K562 treated with DMSO at 1 percent for 12 hours (cell line): ENCODE measurements around the gene ARID3A. TPM values are rescaled to one million over a fixed set of nuclear protein-coding genes. Genes with fewer than 3 reads are reported as not detected.

ENCODE experiments used
- total RNA-seq: library from RNA; unstranded; fragments of 300-600 nt; gene quantifications from 2 replicates; pipeline ENCODE4 v1.2.3, GENCODE V29; 2022; ENCODE audit not compliant: insufficient read depth

Gene ARID3A, protein sequence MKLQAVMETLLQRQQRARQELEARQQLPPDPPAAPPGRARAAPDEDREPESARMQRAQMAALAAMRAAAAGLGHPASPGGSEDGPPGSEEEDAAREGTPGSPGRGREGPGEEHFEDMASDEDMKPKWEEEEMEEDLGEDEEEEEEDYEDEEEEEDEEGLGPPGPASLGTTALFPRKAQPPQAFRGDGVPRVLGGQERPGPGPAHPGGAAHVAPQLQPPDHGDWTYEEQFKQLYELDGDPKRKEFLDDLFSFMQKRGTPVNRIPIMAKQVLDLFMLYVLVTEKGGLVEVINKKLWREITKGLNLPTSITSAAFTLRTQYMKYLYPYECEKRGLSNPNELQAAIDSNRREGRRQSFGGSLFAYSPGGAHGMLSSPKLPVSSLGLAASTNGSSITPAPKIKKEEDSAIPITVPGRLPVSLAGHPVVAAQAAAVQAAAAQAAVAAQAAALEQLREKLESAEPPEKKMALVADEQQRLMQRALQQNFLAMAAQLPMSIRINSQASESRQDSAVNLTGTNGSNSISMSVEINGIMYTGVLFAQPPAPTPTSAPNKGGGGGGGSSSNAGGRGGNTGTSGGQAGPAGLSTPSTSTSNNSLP
- 36.2 and 75.8 TPM in 2 replicates for total RNA-seq

DNA sequence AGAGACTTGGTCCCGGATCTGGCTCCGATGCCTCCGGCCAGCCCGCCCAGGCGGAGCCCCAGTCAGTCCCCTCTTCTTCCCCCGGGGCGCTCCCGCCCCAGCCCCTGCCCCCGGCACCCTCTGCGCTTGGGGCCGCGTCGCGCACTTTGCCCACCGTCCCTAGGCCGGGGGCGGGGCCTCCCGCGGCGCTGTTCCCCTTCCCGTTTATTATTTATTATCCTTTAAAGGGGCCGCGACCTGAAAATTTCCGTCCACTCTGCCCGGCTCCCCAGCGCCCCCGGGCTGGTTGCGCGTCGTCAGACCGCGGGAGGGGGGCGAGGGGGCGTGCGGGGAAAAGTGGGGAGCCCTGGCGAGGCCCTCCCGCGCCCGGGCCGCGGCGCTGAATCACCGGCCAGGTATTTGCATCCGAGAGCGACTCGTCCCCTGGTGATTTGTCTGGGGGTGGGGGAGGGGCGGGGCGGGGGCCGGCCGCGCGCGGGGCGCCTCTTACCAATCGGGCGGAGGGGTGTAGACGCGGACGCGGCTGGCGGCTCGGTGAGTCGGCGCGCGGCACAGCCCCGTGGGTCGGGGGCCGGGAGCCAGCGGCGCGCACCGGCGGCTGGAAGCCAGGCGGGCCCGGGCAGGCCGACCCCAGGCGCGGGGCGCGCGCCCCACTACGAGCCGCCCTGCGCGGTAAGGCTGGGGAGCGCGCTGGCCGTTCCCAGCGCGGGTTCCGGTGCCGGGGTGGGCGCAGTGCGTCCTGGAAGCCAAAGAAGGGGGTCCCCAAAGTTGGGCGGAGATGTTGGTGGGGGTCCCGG is at the start of gene ARID3A:
TSS of gene ARID3A (plus strand) at position 510 of the 797 bp plus-strand sequence. CDS start 3,494 bp downstream, outside the sequence.

DNA sequence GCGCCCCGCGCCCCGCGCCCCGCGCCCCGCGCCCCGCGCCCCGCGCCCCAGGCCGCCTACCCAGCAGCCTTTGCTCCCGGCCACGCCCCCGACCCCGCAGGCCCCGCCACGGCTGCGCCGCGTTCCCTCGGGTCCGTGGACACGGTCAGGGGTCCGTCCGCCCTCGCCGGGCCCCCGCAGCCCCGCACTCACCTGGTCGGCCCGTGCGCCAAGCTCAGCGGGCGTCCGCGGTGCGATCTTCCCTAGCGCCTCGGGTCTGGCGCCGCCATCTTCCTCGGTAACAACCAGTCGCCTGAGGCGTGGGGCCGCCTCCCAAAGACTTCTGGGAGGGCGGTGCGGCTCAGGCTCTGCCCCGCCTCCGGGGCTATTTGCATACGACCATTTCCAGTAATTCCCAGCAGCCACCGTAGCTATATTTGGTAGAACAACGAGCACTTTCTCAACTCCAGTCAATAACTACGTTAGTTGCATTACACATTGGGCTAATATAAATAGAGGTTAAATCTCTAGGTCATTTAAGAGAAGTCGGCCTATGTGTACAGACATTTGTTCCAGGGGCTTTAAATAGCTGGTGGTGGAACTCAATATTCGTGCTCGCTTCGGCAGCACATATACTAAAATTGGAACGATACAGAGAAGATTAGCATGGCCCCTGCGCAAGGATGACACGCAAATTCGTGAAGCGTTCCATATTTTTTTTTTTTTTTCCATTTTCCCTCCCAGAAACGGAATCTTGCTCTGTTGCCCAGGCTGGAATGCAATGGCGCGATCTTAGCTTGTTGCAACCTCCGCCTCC is 32.7 kb upstream of the ARID3A start, which contains the start of the genes MED16 and RNU6-9:
TSS of gene MED16 (minus strand) at position 294 of the 796 bp plus-strand sequence. CDS start 2,056 bp downstream, outside the sequence.
TSS of gene RNU6-9 (plus strand) at position 591 of the 796 bp plus-strand sequence.

DNA sequence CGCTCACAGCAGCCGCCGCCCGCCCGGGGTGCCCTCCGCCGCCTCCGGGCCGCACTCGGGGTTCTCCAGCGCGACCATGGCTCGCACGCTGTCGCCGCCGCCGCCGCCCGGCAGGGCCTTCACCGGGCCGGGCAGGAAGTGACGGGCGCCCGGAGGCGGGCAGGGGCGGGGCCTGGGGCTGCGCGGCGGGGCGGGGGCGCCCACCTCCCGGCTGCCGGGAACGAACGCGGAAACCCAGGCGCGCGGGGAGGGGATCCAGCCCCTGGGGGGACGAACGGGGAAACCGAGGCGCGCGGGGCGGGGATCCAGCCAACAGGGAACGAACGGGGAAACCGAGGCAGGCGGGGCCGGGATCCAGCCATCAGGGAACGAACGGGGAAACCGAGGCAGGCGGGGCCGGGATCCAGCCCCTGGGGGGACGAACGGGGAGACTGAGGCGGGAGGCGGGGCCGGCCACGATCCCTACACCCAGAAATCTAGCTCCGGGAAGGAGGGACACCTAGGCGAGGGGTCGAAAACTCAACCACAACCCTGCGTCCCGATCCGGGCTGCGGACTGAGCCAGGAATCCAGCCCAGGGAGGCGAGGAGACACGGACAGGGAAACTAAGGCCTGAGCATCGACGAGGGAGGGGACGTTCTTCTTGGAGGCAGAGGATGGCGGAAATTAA is 12.6 kb upstream of the ARID3A start, which contains the start of gene R3HDM4:
TSS of gene R3HDM4 (minus strand) at position 140 of the 669 bp plus-strand sequence. CDS start at position 78, 62 bp downstream.

DNA sequence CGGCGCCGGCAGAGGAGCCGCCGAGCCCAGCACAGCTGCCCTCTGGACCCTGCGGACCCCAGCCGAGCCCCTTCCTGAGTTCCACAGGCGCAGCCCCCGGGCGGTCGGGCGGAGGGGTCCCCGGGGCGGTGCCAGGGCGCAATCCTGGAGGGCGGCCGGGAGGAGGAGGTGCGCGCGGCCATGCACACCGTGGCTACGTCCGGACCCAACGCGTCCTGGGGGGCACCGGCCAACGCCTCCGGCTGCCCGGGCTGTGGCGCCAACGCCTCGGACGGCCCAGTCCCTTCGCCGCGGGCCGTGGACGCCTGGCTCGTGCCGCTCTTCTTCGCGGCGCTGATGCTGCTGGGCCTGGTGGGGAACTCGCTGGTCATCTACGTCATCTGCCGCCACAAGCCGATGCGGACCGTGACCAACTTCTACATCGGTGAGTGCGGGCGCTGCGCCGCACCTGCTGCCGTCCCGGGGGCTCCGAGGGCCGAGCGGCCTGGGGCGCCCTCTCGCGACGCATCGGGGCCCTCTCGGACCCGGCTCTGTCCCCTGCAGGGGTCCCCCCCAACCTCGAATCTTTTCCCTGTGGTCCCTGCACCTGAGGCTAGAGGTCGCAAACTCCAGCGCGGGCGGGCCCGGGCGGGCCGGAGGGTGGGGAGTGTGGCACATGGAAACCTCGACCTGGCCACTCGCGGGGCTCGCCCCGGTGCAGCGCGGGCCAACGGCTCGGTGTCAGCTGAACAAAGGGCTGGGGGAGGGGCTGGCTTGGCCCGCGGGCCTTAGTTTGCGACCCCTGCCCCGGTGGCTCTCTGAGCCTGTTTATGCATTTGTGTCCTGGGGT is 8.3 kb upstream of the ARID3A start, which contains the start of gene KISS1R:
TSS of gene KISS1R (plus strand) at position 11 of the 829 bp plus-strand sequence. CDS start at position 181, 170 bp downstream.

DNA sequence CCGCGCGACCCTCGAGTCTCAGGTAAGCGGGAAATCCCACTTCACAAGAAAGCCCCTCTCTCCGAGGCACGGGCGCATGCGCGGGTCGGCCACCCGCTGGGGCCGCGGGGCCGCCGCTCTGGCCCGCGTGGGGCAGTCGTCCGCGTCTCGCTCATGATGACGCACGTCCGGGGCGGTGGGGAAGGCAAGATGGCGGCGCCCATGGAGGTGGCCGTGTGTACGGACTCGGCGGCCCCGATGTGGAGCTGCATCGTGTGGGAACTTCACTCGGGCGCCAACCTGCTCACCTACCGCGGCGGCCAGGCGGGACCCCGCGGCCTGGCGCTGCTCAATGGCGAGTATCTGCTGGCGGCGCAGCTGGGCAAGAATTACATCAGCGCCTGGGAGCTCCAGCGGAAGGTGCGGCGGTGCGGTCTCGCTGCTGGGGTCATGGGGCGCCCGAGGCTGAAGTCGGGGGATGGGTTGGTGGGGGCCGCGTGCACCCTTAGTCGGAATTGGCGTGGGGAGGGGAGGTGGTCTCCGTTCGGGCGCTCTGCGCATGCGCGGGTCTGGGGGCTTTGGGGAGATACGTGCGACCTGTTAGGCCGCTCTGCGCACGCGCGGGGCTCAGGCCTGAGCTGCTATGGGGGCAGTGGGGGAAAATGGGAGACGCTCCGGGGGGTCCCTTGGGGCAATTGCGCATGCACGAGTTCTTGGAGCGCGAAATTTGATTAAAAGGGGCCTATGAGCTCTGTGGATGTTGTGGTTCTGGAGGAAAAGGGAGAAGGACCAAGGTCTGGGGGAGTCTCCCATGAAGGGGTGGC is 58.5 kb downstream of the ARID3A start, which contains the start of gene WDR18:
TSS of gene WDR18 (plus strand) at position 181 of the 803 bp plus-strand sequence. CDS start at position 190, 9 bp downstream.

DNA sequence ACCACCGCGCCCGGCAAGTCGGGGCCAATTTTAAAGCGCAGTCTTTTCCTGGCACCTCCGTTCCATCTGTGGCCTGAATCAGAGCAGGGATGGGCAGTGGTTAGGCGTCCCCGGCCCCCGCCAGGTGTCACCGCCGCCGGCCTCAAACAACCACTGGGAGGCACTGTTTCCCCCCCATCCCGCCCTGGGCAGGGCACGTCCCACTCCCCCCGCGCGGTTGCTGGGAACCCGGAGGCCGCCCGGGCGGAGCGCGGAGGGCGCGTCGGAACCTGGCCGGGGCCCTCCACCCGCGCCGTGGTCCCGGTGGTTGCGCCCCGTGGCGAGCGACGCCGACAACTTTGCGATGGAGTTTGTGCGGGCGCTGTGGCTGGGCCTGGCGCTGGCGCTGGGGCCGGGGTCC is 74.3 kb downstream of the ARID3A start, which contains the start of gene GRIN3B:
TSS of gene GRIN3B (plus strand) at position 325 of the 400 bp plus-strand sequence. CDS start at position 344, 19 bp downstream.

DNA sequence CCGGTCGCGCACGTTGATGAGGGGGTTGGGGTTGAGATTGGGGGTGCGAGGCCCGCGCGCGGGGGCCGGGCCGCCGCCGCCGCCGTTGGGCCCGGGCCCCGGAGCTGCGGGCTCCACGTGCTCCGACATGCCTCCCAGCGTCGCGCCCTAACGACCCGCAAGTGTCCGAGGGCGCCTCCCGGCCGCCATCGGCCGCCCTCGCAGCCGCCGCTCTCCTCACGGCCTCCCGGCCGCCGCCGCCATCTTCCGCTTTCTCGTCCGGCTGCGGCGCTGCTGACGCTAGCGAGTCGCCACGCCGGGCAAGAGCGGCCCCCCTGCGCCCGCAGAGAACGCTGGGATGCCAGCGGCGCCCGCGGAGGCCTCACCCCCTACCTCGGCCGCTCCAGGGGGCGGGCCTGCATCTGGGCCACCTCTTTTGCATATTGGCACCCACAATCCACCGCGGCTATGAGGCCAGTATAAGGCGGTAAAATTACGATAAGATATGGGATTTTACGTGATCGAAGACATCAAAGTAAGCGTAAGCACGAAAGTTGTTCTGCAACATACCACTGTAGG is 95.1 kb downstream of the ARID3A start, which contains the start of gene TMEM259:
TSS of gene TMEM259 (minus strand) at position 256 of the 558 bp plus-strand sequence. CDS start at position 129, 127 bp downstream.

Other genes with a start within 250 kb of the ARID3A start
- 5.5 and 11.6 TPM in 2 replicates for gene FSTL3, start 249.6 kb upstream of the ARID3A start, total RNA-seq
- gene PRSS57, start 230.6 kb upstream of the ARID3A start, total RNA-seq: 26.1 and 36.0 TPM in 2 replicates
- gene PALM, start 217.1 kb upstream of the ARID3A start, total RNA-seq: 11.5 and 13.7 TPM in 2 replicates
- 0.38 TPM in 1 of 2 replicates, not detected in the other for gene MISP, start 174.9 kb upstream of the ARID3A start, total RNA-seq
- 169 and 333 TPM in 2 replicates for gene PTBP1, start 128.6 kb upstream of the ARID3A start, total RNA-seq
- 24.0 and 30.0 TPM in 2 replicates for gene PLPPR3, start 104.1 kb upstream of the ARID3A start, total RNA-seq
- gene AZU1, start 98.2 kb upstream of the ARID3A start, total RNA-seq: 0.39 and 2.1 TPM in 2 replicates
- gene PRTN3, start 85.0 kb upstream of the ARID3A start, total RNA-seq: not detected in 2 replicates
- gene ELANE, start 73.7 kb upstream of the ARID3A start, total RNA-seq: not detected in 2 replicates
- 28.7 and 52.0 TPM in 2 replicates for gene CFD, start 66.4 kb upstream of the ARID3A start, total RNA-seq
- gene MED16, start 32.8 kb upstream of the ARID3A start, total RNA-seq: 32.2 and 39.5 TPM in 2 replicates
- not detected in 2 replicates for gene RNU6-9, start 32.6 kb upstream of the ARID3A start, total RNA-seq
- 136 and 158 TPM in 2 replicates for gene R3HDM4, start 12.8 kb upstream of the ARID3A start, total RNA-seq
- gene KISS1R, start 8.7 kb upstream of the ARID3A start, total RNA-seq: 2.2 and 4.1 TPM in 2 replicates
- gene WDR18, start 58.3 kb downstream of the ARID3A start, total RNA-seq: 49.7 and 59.6 TPM in 2 replicates
- gene GRIN3B, start 74.4 kb downstream of the ARID3A start, total RNA-seq: 0.59 TPM in 1 of 2 replicates, not detected in the other
- 149 and 231 TPM in 2 replicates for gene TMEM259, start 95.1 kb downstream of the ARID3A start, total RNA-seq
- not detected in 2 replicates for gene RNU6-2, start 95.5 kb downstream of the ARID3A start, total RNA-seq
- 72.3 and 126 TPM in 2 replicates for gene CNN2, start 100.6 kb downstream of the ARID3A start, total RNA-seq
- 33.8 and 70.2 TPM in 2 replicates for gene ABCA7, start 114.1 kb downstream of the ARID3A start, total RNA-seq
- gene ARHGAP45, start 141.1 kb downstream of the ARID3A start, total RNA-seq: 12.9 and 15.4 TPM in 2 replicates
- 194 and 270 TPM in 2 replicates for gene POLR2E, start 169.3 kb downstream of the ARID3A start, total RNA-seq
- gene GPX4, start 178.0 kb downstream of the ARID3A start, total RNA-seq: 819 and 1,195 TPM in 2 replicates
- gene SBNO2, start 248.2 kb downstream of the ARID3A start, total RNA-seq: 23.7 and 35.0 TPM in 2 replicates